GM23338 (cell line): ENCODE results near the gene CACNA1G. TPM values are rescaled to one million over a fixed set of nuclear protein-coding genes. Genes with fewer than 3 reads are reported as not detected.

Source experiments
- ATAC-seq: fragments of 200-7000 bp; cut with Tn5 transposase; 3 replicates; pipeline ENCODE4 v1.9.1; 2020
- DNase-seq: peaks from one replicate; pipeline ENCODE4 v3.0.0-alpha.2; 2015; ENCODE audit warnings: low spot score
- H2AFZ ChIP-seq: fragments of 200-600 bp; sonication (generic); 2 replicates; pipeline ENCODE4 v1.8.0; 2016; ENCODE audit warnings: antibody characterized with exemption, mild to moderate bottlenecking, moderate library complexity
- H3F3A ChIP-seq: fragments of 200-600 bp; sonication (generic); replicated peaks from 2 replicates; pipeline ENCODE4 v1.8.0; 2017; ENCODE audit warnings: antibody characterized with exemption, mixed run types, low read depth
- H3K27ac ChIP-seq: fragments of 200-600 bp; sonication (generic); 2 replicates; pipeline ENCODE4 v1.6.1; 2016; ENCODE audit warnings: low read depth
- H3K27me3 ChIP-seq: fragments of 200-600 bp; sonication (generic); 2 replicates; pipeline ENCODE4 v1.8.0; 2016; ENCODE audit warnings: mild to moderate bottlenecking, mixed run types, moderate library complexity; ENCODE audit not compliant: insufficient read depth
- H3K36me3 ChIP-seq: fragments of 200-600 bp; sonication (generic); 2 replicates; pipeline ENCODE4 v1.8.0; 2016; ENCODE audit warnings: mild to moderate bottlenecking; ENCODE audit not compliant: insufficient read depth
- H3K4me1 ChIP-seq: fragments of 200-600 bp; sonication (generic); 2 replicates; pipeline ENCODE4 v1.8.0; 2016; ENCODE audit warnings: mild to moderate bottlenecking, moderate library complexity; ENCODE audit not compliant: insufficient read depth
- H3K4me2 ChIP-seq: fragments of 200-600 bp; sonication (generic); 2 replicates; pipeline ENCODE4 v1.7.1; 2017; ENCODE audit warnings: mixed run types
- H3K4me3 ChIP-seq: fragments of 200-600 bp; sonication (generic); 2 replicates; pipeline ENCODE4 v1.6.1; 2016; ENCODE audit warnings: mixed run types
- H3K79me2 ChIP-seq: fragments of 200-600 bp; sonication (generic); replicated peaks from 2 replicates; pipeline ENCODE4 v1.8.0; 2017; ENCODE audit warnings: mild to moderate bottlenecking; ENCODE audit not compliant: insufficient read depth
- H3K9me2 ChIP-seq: fragments of 200-600 bp; sonication (generic); 2 replicates; pipeline ENCODE4 v1.8.0; 2017; ENCODE audit not compliant: insufficient read depth
- H4K20me1 ChIP-seq: fragments of 200-600 bp; sonication (generic); replicated peaks from 2 replicates; pipeline ENCODE4 v1.8.0; 2017; ENCODE audit warnings: mild to moderate bottlenecking; ENCODE audit not compliant: insufficient read depth
- H3K27ac Mint-ChIP-seq: 2 replicates; pipeline ENCODE4 v1.8.0; 2020; ENCODE audit warnings: inconsistent platforms, mild to moderate bottlenecking, moderate library complexity, mixed read lengths
- H3K27me3 Mint-ChIP-seq: 3 replicates; pipeline ENCODE4 v1.8.0; 2022; ENCODE audit warnings: low read depth, mild to moderate bottlenecking, moderate library complexity, mixed read lengths, inconsistent platforms; ENCODE audit not compliant: insufficient read depth, poor library complexity
- H3K36me3 Mint-ChIP-seq: 3 replicates; pipeline ENCODE4 v1.8.0; 2021; ENCODE audit warnings: low read depth, mild to moderate bottlenecking, inconsistent platforms, moderate library complexity, mixed read lengths
- H3K4me1 Mint-ChIP-seq: 3 replicates; pipeline ENCODE4 v1.8.0; 2020; ENCODE audit warnings: mild to moderate bottlenecking, inconsistent platforms, mixed read lengths
- H3K4me3 Mint-ChIP-seq: 3 replicates; pipeline ENCODE4 v1.8.0; 2021; ENCODE audit warnings: moderate library complexity, mild to moderate bottlenecking, inconsistent platforms, mixed read lengths
- H3K9me3 Mint-ChIP-seq: 3 replicates; pipeline ENCODE4 v1.8.0; 2020; ENCODE audit warnings: moderate library complexity, mild to moderate bottlenecking, inconsistent platforms, mixed read lengths
- CREB1 ChIP-seq: fragments of 250-450 bp; sonication (Bioruptor Pico); IDR thresholded peaks from 2 replicates; pipeline ENCODE4 v1.5.0; 2020; ENCODE audit warnings: low read depth, mild to moderate bottlenecking, moderate library complexity
- EZH2 ChIP-seq: fragments of 200-600 bp; sonication (generic); IDR thresholded peaks from one replicate; pipeline ENCODE4 v1.8.0; 2017; ENCODE audit warnings: antibody characterized with exemption, mild to moderate bottlenecking, low read depth; ENCODE audit not compliant: unreplicated experiment
- EZH2phosphoT487 ChIP-seq: fragments of 200-600 bp; sonication (generic); IDR thresholded peaks from one replicate; pipeline ENCODE4 v1.8.1; 2018; ENCODE audit warnings: antibody characterized with exemption; ENCODE audit not compliant: unreplicated experiment
- NANOG ChIP-seq: IDR thresholded peaks from 2 replicates; pipeline ENCODE4 v1.6.1; 2016; ENCODE audit warnings: antibody characterized with exemption, borderline replicate concordance
- ZNF331 ChIP-seq: fragments of 250-450 bp; sonication (Bioruptor Pico); IDR thresholded peaks from 2 replicates; pipeline ENCODE4 v1.5.0; 2020; ENCODE audit warnings: low read depth, mild to moderate bottlenecking, moderate library complexity
- polyA plus RNA-seq: library from polyadenylated mRNA; unstranded; fragments of >200 nt; fragmentation: Nextera tagmentation; extraction: Ambion mirVana; gene quantifications from 2 replicates; pipeline ENCODE4 v1.2.1, GENCODE V29; 2016
- total RNA-seq: library from RNA; depleted of rRNA; stranded (reverse); fragments of >200 nt; shearing (Covaris generic); gene quantifications from 2 replicates; pipeline ENCODE4 v1.2.3, GENCODE V29; 2014
- TF ChIP-seq, protein P1 (sequence below): IDR thresholded peaks from one replicate; pipeline ENCODE4 v1.6.1; 2018; ENCODE audit warnings: antibody characterized with exemption; ENCODE audit not compliant: unreplicated experiment
- TF ChIP-seq, protein P2 (sequence below), 2 experiments: fragments of 200-600 bp in 1 of 2; sonication (generic) in 1 of 2; conservative IDR thresholded peaks; 2 replicates each; pipeline versions ENCODE4 v1.5.1 to v1.6.1; 2016 to 2017; ENCODE audit warnings: antibody characterized with exemption in 2 of 2, low read depth in 2 of 2, mild to moderate bottlenecking in 2 of 2, moderate library complexity in 1 of 2
- TF ChIP-seq, protein P3 (sequence below): IDR thresholded peaks from 2 replicates; pipeline ENCODE4 v1.6.1; 2016; ENCODE audit warnings: antibody characterized with exemption

Gene CACNA1G
- total and polyA plus RNA-seq, 2 experiments from 2014 or later: 1.4 to 5.1 TPM

DNA sequence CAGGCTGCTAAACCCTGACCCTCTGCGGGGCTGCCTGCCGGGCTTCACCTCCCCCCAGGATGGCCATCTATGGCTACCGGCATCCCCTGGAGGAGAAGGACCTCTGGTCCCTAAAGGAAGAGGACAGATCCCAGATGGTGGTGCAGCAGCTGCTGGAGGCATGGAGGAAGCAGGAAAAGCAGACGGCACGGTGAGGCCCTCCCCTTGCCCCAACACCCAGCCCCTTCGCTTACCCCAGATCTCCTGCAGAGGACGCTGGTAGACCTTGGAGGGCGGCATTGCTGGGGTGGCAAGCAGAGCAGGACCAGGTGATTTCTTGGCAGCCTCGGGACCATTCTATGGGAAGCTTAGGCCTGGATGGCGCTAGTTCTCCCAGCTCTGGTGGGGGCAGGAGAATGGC lies 98.7 kb downstream of the CACNA1G start:
- H3K4me1 ChIP-seq: peaks cover 9% of the 10 kb centered on the region
- no peaks in the 10 kb centered on the region for H3K9me2 ChIP-seq
- ATAC-seq (peak; percentile 70), DNase-seq (peak; percentile 44)
- no peaks in the 10 kb centered on the region for H3K79me2 ChIP-seq
- no peak overlapping the region for H3K27ac ChIP-seq
- H3K27me3 ChIP-seq: no peaks in the 10 kb centered on the region
- no peak overlapping the region for H3K4me3 ChIP-seq
- no peaks in the 10 kb centered on the region for H3F3A ChIP-seq
- Mint-ChIP-seq H3K9me3 (no peaks in the 10 kb centered on the region; the same call in 2 of the 3 replicates), H3K4me3 (no peak overlapping the region), H3K27ac (no peak overlapping the region), H3K4me1 (peaks cover 21% of the 10 kb centered on the region), H3K27me3 (peaks cover 7% of the 10 kb centered on the region), H3K36me3 (no peaks in the 10 kb centered on the region; the same call in 2 of the 3 replicates)
- no peaks in the 10 kb centered on the region for H4K20me1 ChIP-seq
- H3K4me2 ChIP-seq: no peak overlapping the region
- H3K36me3 ChIP-seq: no peaks in the 10 kb centered on the region
- TF ChIP-seq, protein P1, sequence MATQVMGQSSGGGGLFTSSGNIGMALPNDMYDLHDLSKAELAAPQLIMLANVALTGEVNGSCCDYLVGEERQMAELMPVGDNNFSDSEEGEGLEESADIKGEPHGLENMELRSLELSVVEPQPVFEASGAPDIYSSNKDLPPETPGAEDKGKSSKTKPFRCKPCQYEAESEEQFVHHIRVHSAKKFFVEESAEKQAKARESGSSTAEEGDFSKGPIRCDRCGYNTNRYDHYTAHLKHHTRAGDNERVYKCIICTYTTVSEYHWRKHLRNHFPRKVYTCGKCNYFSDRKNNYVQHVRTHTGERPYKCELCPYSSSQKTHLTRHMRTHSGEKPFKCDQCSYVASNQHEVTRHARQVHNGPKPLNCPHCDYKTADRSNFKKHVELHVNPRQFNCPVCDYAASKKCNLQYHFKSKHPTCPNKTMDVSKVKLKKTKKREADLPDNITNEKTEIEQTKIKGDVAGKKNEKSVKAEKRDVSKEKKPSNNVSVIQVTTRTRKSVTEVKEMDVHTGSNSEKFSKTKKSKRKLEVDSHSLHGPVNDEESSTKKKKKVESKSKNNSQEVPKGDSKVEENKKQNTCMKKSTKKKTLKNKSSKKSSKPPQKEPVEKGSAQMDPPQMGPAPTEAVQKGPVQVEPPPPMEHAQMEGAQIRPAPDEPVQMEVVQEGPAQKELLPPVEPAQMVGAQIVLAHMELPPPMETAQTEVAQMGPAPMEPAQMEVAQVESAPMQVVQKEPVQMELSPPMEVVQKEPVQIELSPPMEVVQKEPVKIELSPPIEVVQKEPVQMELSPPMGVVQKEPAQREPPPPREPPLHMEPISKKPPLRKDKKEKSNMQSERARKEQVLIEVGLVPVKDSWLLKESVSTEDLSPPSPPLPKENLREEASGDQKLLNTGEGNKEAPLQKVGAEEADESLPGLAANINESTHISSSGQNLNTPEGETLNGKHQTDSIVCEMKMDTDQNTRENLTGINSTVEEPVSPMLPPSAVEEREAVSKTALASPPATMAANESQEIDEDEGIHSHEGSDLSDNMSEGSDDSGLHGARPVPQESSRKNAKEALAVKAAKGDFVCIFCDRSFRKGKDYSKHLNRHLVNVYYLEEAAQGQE: no peak
- TF ChIP-seq NANOG: no peak
- TF ChIP-seq, protein P2, sequence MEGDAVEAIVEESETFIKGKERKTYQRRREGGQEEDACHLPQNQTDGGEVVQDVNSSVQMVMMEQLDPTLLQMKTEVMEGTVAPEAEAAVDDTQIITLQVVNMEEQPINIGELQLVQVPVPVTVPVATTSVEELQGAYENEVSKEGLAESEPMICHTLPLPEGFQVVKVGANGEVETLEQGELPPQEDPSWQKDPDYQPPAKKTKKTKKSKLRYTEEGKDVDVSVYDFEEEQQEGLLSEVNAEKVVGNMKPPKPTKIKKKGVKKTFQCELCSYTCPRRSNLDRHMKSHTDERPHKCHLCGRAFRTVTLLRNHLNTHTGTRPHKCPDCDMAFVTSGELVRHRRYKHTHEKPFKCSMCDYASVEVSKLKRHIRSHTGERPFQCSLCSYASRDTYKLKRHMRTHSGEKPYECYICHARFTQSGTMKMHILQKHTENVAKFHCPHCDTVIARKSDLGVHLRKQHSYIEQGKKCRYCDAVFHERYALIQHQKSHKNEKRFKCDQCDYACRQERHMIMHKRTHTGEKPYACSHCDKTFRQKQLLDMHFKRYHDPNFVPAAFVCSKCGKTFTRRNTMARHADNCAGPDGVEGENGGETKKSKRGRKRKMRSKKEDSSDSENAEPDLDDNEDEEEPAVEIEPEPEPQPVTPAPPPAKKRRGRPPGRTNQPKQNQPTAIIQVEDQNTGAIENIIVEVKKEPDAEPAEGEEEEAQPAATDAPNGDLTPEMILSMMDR (conservative IDR thresholded peaks at IDR 0.05; ENCODE audit: low read depth in 2 of 2): peak; percentile 14 to 71; a peak in 3 of 4 replicates
- no peak overlapping the region for H2AFZ ChIP-seq

DNA sequence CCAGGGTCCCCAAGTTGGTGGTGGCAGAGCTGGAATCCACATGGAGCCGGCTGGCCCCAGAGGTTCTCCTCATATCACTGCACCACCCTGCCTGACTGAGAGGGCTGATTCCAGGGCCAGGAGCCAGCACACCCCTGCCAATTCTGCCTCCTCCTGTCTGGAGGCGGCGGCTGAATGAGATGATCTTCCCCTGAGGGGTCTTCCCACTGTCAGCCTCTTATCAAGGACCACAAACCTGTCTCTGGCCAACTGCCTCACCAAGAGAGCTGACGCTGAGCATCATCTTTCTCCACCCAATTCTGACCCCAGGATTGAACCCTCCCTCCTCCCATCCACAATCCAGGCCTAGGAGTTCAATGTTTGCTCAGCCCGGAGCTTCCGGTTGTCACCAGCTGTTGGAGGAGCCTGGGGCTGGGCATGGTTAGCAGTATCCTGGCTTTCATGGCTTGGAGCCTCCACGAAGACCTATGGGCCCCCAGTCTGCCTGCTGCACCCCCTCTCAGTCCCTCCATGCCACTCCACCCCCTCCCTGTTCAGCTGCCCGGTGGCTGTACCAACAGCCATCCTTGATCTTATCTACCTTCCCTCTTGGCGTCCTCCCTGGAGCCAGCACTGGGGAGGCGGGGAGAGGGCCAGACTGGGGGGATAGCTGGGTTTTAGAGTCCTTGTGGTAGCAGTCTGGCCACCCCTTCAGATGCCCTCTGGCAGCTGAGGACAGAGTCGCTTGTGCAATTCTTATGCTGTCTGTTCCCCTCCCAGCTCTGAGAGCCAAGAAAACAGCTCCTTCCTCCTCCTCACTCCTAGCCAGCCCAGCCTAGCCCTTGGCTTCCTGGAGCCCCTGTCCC lies 99.7 kb downstream of the CACNA1G start:
- no peaks in the 10 kb centered on the region for H3K9me3 Mint-ChIP-seq
- no peak overlapping the region for H3K4me3 ChIP-seq
- H3K27me3 ChIP-seq: no peaks in the 10 kb centered on the region
- no peaks in the 10 kb centered on the region for H3K79me2 ChIP-seq
- peaks cover 9% of the 10 kb centered on the region for H3K4me1 ChIP-seq
- H3K4me1 Mint-ChIP-seq: peaks cover 21% of the 10 kb centered on the region
- no peak overlapping the region for H3K4me3 Mint-ChIP-seq
- no peaks in the 10 kb centered on the region for H3K9me2 ChIP-seq
- peaks cover 7% of the 10 kb centered on the region for H3K27me3 Mint-ChIP-seq
- H3K27ac Mint-ChIP-seq: 0 out of 2 replicates have a peak overlapping the region, but pooled peaks have one; percentile 95
- no peaks in the 10 kb centered on the region for H3F3A ChIP-seq
- ATAC-seq (no peak), DNase-seq (no peak)
- no peak overlapping the region for H3K4me2 ChIP-seq
- H4K20me1 ChIP-seq: no peaks in the 10 kb centered on the region
- 0 out of 2 replicates have a peak overlapping the region, but pooled peaks have one; percentile 86 for H2AFZ ChIP-seq
- H3K36me3 Mint-ChIP-seq: no peaks in the 10 kb centered on the region; the same call in 2 of the 3 replicates
- no peaks in the 10 kb centered on the region for H3K36me3 ChIP-seq
- H3K27ac ChIP-seq: no peak overlapping the region
- TF ChIP-seq NANOG (no peak), CREB1 (CRISPR knock-in tag) (no peak), EZH2 (no peak), ZNF331 (CRISPR knock-in tag) (no peak), EZH2phosphoT487 (no peak)
- TF ChIP-seq, protein P3, sequence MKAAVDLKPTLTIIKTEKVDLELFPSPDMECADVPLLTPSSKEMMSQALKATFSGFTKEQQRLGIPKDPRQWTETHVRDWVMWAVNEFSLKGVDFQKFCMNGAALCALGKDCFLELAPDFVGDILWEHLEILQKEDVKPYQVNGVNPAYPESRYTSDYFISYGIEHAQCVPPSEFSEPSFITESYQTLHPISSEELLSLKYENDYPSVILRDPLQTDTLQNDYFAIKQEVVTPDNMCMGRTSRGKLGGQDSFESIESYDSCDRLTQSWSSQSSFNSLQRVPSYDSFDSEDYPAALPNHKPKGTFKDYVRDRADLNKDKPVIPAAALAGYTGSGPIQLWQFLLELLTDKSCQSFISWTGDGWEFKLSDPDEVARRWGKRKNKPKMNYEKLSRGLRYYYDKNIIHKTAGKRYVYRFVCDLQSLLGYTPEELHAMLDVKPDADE: no peak
